MCF 10A (cell line): ENCODE results near the gene GFPT1. TPM values are rescaled to one million over a fixed set of nuclear protein-coding genes. Genes with fewer than 3 reads are reported as not detected.
A peak's percentile ranks its signal among the peaks of the same experiment; 100 is the strongest.

ENCODE experiments used
- BruUV-seq: library from RNA; stranded (reverse); fragments of 400-500 nt; replicated peaks from 2 replicates; lab custom pipeline; 2021; lab: Mats Ljungman, UMichigan
- CTCF ChIA-PET: fragments of 300-600 bp; sonication (Branson Sonifier 250); formaldehyde crosslinking; extraction: SDS; loops from one replicate; lab custom pipeline; 2021; ENCODE audit warnings: antibody characterized with exemption, inconsistent platforms; lab: Yijun Ruan, JAX
- POLR2A ChIA-PET: fragments of 300-600, 350-650 bp; sonication (Branson Sonifier 250); formaldehyde crosslinking; extraction: SDS; loops from one replicate; lab custom pipeline; 2020; ENCODE audit warnings: antibody characterized with exemption, inconsistent platforms; lab: Yijun Ruan, JAX
- DNase-seq: peaks from one replicate; pipeline ENCODE4 v3.0.0-alpha.2; 2018; ENCODE audit not compliant: unreplicated experiment
- H3K27ac Mint-ChIP-seq: one replicate; pipeline ENCODE4 v1.8.0; 2022; ENCODE audit warnings: mild to moderate bottlenecking, low read depth, mixed read lengths; ENCODE audit not compliant: unreplicated experiment
- H3K27me3 Mint-ChIP-seq: one replicate; pipeline ENCODE4 v1.8.0; 2022; ENCODE audit warnings: mixed read lengths; ENCODE audit not compliant: insufficient read depth, unreplicated experiment
- H3K36me3 Mint-ChIP-seq: one replicate; pipeline ENCODE4 v1.8.0; 2022; ENCODE audit warnings: mild to moderate bottlenecking, moderate library complexity, mixed read lengths; ENCODE audit not compliant: insufficient read depth, unreplicated experiment
- H3K4me1 Mint-ChIP-seq: one replicate; pipeline ENCODE4 v1.8.0; 2022; ENCODE audit warnings: mixed read lengths; ENCODE audit not compliant: insufficient read depth, unreplicated experiment
- H3K4me3 Mint-ChIP-seq: one replicate; pipeline ENCODE4 v1.8.0; 2022; ENCODE audit warnings: mild to moderate bottlenecking, moderate library complexity, mixed read lengths; ENCODE audit not compliant: unreplicated experiment
- H3K9me3 Mint-ChIP-seq: one replicate; pipeline ENCODE4 v1.8.0; 2022; ENCODE audit warnings: mixed read lengths; ENCODE audit not compliant: unreplicated experiment
- CTCF ChIP-seq: fragments of 200-600 bp; IDR thresholded peaks from one replicate; pipeline ENCODE4 v1.8.0; 2022; ENCODE audit warnings: antibody characterized with exemption, mild to moderate bottlenecking; ENCODE audit not compliant: unreplicated experiment
- intact Hi-C: fragments of 100-400 bp; cut with micrococcal nuclease; formaldehyde crosslinking; loops from 2 replicates; pipeline ENCODE4 v1.14.1; 2022
- total RNA-seq: library from RNA; stranded (reverse); gene quantifications from 2 replicates; pipeline ENCODE4 v1.2.3, GENCODE V29; 2022

Gene GFPT1
- total RNA-seq, 1 experiment from 2014 or later, result 176 TPM

DNA sequence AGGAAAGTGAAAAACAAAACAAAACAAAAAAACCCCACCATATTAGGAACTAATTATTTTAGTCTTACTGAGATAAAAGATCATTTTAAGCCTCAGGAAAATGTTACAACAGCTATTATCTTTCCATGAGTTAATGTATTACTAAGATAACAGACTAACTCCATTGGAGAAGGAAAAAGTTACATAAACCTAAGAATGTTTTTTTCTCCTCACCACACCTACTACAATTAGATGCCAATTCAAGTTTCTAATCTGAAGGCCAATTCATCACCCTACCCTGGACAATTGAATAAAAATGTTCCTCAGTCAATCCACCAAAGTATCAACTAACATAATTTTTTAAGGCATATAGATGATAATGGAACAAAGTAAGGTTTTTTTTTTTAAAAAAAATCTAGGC, 10.2 kb upstream of the GFPT1 start:
- BruUV-seq, result no TSS peak
- no peak for TF ChIP-seq CTCF
- Mint-ChIP-seq H3K4me3 (no peak overlapping the region), H3K9me3 (no peaks in the 10 kb centered on the region), H3K4me1 (no peaks in the 10 kb centered on the region), H3K36me3 (peaks cover 51% of the 10 kb centered on the region), H3K27me3 (no peaks in the 10 kb centered on the region), H3K27ac (no peak overlapping the region)
- intact Hi-C loops, result no loop called here
- ChIA-PET CTCF (no interaction called here), POLR2A (no interaction called here)
- DNase-seq, result no peak

DNA sequence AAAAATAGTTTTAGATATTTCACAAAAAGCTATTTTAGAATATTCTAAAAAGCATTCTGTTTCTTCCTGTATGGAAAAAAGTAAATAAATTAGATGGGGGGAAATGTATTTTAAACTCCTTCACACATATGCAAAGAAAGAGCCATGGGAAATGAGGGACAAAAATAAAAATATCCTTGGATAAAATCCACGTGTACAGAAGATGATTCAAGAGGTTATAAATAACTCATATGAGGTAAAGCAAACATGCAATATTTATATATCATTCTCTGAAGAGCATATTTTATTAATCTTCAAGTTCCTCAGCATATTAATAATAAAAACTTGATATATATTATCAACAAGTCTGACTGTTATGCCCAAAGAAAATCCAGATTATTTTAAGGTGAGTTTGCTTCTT, 8.8 kb upstream of the GFPT1 start:
- intact Hi-C loops, result no loop called here
- ChIA-PET CTCF (no interaction called here), POLR2A (no interaction called here)
- no peak for DNase-seq
- H3K4me1 Mint-ChIP-seq, result no peaks in the 10 kb centered on the region
- no peak overlapping the region for H3K4me3 Mint-ChIP-seq
- no TSS peak for BruUV-seq
- no peaks in the 10 kb centered on the region for H3K27me3 Mint-ChIP-seq
- peaks cover 43% of the 10 kb centered on the region for H3K36me3 Mint-ChIP-seq
- H3K27ac Mint-ChIP-seq, result no peak overlapping the region
- TF ChIP-seq CTCF, result no peak
- H3K9me3 Mint-ChIP-seq, result no peaks in the 10 kb centered on the region

DNA sequence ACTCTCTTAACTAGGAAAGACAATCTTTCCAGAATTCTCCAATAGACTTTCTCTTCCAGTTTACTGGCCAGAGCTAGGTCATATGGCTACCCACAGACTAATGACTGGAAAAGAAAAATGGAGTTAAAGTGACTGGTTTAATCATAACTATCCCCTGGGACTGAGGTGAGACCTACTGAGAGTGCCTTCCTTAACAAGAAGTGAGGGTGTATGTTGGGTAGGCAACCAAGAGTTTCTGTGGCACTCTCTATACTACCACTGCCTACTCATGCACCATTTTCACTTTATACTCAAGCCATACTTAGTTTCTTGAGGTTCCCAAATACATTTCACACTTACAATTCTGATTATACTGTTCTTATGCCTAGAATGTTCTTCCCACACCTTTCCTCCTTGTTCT, 6.9 kb upstream of the GFPT1 start:
- ChIA-PET CTCF (no interaction called here), POLR2A (interaction anchor here (0.6 kb wide), 1 partner anchor 76 kb away, joined by 6 read pairs; no protein-coding TSS in a partner anchor)
- Mint-ChIP-seq H3K36me3 (peaks cover 30% of the 10 kb centered on the region), H3K9me3 (no peaks in the 10 kb centered on the region), H3K4me3 (no peak overlapping the region), H3K4me1 (no peaks in the 10 kb centered on the region), H3K27me3 (no peaks in the 10 kb centered on the region), H3K27ac (peak overlapping the region; percentile 28)
- no TSS peak for BruUV-seq
- intact Hi-C loops, result no loop called here
- DNase-seq, result no peak
- TF ChIP-seq CTCF, result no peak

DNA sequence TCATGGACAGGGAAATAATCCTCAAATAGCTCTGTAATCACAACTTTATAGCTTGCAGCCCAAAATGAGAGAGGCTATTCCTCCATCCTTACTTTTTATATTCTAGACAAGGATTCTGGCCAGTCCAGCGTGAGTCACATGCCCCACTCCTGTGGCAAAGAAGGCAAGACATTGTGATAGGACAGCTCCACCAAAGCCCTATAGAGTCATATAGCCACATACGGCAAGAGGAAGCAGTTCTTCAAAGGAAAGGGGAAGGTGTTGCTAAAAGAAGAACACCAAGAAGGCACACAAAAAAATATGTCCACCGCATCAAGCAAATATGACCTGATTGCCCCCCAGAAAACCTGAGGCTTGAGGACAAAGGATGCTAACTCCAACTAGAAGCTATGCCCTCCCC, 3.4 kb upstream of the GFPT1 start:
- intact Hi-C loops, result no loop called here
- peaks cover 10% of the 10 kb centered on the region for H3K4me1 Mint-ChIP-seq
- DNase-seq, result no peak
- POLR2A ChIA-PET, result interaction anchor here (1.4 kb wide), 1 partner anchor 9 kb away, joined by 5 read pairs; no protein-coding TSS in a partner anchor
- CTCF ChIA-PET, result interaction anchor here (0.6 to 1.2 kb wide), 4 partner anchors 13 to 681 kb away, joined by 3 to 5 read pairs (median 4); no protein-coding TSS in a partner anchor
- no peak overlapping the region for H3K27ac Mint-ChIP-seq
- no peaks in the 10 kb centered on the region for H3K9me3 Mint-ChIP-seq
- H3K36me3 Mint-ChIP-seq, result peaks cover 11% of the 10 kb centered on the region
- BruUV-seq, result no TSS peak
- no peak for TF ChIP-seq CTCF
- H3K27me3 Mint-ChIP-seq, result no peaks in the 10 kb centered on the region
- no peak overlapping the region for H3K4me3 Mint-ChIP-seq
